NCI-H1417 (cell line): ENCODE measurements around the gene MAPK1.
"Not testable (repeated sequence)": the region's sequence is repeated elsewhere in the genome, so short reads cannot be mapped to it uniquely, and the experiment has no call there.

ENCODE experiments used
- DNase-seq, 3 experiments: peaks; one replicate each; lab custom pipeline; 2025; lab: John Stamatoyannopoulos, UW

Gene MAPK1

DNA sequence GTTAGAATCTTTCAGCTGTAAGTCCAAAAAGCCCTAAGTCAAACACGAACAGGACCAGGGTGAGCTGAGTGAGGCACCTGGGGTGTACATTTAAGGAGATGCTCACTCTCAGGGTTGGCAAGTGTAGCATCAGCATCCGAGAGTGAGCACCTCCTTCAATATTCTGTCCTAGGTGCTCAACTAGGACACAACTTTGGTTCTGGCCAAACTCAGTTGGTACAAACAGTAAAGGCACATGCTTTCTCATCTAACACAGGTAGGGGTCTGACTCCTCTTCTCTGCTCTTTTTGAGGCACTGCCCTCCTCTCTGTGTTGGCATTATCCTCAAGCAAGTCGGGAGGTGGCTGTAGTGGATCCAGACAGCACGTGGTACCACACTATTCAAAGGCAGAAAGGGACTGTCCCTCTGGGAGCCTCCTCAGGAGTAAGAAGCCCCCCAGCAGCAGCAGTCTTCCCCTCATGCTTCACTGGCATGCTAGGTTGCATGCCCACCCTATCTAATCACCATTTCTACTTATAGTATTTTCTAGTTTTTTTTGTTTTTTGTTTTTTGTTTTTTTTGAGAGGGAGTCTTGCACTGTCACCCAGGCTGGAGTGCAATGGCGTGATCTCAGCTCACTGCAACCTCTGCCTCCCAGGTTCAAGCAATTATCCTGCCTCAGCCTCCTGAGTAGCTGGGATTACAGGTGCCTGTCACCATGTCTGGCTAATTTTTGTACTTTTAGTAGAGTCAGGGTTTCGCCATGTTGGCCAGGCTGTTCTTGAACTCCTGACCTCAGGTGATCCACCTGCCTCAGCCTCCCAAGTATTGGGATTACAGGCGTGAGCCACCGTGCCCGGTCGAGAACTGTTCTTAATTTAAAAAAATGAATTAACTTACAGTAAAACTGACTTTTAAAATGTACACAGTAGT is 14.7 kb upstream of the MAPK1 start:
- DNase-seq: no peak

DNA sequence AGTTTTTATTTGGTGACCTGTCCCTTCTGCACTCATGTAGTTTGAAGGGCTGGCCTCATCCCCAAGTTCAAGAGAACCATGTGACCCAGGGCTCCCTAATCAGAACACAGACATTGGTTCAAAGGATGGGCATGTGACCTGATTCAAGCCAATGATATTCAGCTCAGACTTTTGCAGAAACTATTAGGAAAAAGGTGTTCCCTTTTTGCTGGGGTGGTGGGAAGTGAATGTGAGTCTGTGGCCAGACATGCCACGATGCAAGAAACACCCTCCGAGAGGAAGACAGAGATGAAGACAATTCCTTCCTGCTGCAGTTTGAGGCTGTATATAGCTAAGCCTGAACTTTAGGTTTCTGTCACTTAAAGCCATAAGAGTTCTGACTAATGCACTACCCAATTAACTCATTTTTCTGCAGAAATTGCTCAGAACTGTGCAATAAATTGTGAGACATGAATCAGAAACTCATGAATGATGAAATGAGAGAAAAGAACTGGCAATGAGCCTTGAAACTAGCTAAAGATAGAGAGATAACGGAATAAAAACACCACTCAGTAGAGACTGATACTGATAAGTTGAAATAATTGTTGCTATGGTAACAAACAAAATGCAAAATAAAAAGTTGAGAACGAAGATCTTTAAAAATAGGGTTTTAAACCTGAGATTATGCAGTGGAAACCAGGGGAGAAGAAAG is 9.2 kb upstream of the MAPK1 start:
- no peak for DNase-seq

DNA sequence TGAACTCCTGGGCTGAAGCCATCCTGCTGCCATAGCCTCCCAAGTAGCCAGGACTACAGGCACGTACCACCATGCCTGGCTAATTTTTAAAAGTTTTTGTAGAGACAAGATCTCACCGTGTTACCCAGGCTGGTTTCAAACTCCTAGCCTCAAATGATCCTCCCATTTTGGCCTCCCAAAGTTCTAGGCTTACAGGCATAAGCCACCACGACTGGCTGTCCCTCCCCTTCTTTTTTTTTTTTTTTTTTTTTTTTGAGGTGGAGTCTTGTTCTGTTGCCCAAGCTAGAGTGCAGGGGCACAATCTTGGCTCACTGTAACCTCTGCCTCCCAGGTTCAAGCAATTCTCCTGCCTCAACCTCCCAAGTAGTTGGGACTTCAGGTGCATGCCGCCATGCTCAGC is 7.5 kb upstream of the MAPK1 start:
- DNase-seq: not testable (repeated sequence)

DNA sequence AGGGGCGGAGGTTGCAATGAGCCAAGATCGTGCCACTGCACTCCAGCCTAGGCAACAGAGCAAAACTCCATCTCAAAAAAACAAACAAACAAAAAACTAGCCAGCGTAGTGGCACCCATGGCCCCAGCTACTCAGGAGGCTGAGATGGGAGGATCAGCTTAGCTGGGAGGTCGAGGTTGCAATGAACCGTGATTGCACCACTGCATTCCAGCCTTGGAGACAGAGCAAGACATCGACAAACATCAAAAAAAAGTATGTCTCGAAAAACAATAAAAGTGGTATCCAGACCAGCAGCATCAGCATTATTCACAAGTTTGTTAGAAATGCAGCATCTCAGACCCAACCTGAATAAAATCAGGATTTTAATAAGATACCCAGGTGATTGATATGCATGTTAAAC is 6.2 kb upstream of the MAPK1 start:
- no peak for DNase-seq

DNA sequence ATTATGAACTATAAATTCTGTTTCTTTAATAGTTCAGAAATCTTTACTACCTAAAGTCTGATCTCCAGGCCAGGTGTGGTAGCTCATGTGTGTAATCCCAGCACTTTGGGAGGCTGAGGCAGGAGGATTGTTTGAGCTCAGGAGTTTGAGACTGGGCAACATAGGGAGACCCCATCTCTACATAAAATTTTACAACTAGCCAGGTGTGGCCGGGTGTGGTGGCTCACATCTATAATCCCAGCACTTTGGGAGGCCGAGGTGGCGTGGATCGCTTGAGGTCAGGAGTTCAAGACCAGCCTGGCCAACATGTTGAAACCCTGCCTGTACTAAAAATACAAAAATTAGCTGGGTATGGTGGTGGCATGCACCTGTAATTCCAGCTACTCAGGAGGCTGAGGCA is 5.3 kb upstream of the MAPK1 start:
- DNase-seq: not testable (repeated sequence)

DNA sequence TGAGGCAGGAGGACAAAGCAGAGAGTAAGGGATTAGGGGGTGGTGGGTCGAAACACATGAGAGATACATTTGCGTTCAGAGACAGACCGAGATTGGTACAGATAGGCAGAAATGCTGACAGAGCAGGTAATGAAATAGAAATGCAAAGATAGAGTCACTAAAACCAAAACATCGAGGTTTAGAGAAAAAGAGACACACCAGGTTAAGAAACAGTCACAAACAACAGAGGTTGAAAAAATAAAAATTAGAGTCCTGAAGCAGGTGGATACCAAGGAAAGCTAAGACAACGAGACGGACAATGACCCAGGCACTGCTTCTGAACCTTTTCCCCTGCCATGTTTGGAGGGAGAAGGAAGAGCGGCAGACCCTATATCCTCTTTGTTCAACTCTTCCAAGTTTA is 1.2 kb upstream of the MAPK1 start:
- no peak for DNase-seq

DNA sequence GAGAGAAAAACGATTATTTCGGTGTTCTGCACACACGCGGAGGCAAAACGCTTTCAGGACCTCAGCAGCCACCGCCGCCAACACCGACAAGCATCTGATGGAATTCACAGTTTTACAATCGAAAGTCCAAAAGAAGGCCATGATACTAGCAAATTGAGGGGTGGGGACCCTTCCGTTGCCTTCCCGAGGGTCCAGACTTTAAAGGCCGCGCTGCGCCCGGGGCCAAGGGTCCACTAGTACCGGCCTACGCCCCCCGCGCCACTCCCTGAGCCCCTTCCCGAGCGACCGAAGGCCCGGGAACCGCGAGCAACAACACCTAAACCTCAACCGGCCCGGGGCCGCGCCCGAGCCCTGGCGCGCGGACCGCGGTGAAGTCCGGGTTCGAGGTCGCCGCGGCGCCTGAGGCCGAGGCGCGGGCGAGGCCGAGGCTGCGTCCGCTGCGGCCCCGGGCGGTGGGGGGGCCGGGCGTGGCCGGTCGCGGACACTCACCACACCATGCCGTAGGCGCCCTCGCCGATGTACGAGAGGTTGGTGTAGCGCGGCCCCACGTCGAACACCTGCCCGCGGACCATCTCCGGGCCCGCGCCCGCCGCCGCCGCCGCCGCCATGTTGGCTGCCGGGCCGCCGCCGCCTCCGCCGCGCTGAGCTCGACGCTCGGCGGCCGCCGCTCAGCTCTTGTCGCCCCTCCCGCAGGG is 465 bp downstream of the MAPK1 start:
- DNase-seq: peak in 2 of 3 experiments; percentile 4 to 39

DNA sequence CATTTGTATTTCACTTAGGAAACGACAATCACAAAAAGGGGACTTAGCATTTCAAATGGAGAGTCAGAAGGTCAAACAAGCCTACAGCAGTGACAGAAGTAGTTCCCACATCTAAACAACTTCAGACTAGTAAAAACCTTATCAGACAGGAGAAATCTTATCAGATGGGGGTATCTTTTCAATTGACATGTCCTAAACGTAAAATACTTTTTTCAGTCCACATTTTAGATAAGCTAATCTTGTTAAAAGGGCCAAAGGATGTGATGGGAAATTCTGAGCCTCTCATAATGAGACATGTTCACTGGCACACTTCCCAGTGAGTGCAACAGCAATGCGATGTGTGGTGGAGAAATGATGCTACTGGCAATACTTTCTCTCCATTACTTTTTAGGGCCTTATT is 2.4 kb downstream of the MAPK1 start:
- no peak for DNase-seq

DNA sequence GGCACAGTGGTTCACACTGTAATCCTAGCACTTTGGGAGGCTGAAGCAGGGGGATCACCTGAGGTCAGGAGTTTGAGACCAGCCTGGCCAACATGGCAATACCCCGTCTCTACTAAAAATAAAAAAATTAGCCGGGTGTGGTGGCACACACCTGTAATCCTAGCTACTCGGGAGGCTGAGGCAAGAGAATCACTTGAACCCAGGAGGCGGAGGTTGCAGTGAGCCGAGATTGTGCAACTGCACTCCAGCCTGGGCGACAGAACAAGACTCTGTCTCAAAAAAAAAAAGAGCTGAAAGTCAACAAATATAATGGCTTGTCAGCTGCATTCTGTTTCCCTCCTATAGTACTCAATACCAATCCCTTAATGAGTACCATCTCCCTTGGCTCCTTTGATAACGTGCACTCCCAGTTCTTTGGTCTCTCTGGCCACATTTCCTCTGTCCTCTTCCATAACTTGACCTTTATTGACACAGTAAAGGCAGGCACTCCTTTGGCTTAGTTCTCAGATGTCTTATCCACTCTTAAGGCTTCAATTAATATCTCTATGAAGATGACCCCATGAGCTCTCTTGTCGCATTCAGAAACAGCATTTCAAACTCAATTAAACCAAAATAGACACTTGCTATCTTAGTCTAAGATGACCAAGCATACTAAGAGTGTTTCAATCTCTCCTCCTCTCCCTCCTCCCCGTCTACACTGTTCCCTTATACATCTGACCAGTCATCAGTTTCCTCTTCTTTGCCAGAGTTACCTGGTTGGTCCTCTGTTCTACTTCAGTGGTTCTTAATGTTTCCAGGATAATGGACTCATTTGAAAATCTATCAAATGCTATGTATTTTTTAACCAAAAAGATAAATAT is 4.8 kb downstream of the MAPK1 start:
- no peak for DNase-seq

DNA sequence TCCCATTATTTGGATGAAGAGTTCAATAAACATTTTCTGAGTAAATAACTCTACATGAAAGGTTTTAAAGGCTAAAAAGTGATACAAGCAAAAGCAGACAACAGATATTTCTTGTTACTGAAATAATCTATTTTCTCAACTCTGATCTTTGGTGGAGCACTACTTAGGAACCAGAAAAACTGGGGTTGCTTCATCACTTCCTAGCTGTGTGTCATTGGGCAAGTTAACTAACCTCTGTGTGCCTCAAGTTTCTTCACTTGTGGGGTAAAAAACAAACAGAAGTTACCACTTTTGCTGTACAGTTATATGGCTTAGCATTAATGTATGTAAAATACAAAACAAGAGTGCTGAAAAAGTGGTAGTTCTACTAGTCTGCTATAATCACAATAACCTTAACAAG is 5.6 kb downstream of the MAPK1 start:
- DNase-seq: no peak

DNA sequence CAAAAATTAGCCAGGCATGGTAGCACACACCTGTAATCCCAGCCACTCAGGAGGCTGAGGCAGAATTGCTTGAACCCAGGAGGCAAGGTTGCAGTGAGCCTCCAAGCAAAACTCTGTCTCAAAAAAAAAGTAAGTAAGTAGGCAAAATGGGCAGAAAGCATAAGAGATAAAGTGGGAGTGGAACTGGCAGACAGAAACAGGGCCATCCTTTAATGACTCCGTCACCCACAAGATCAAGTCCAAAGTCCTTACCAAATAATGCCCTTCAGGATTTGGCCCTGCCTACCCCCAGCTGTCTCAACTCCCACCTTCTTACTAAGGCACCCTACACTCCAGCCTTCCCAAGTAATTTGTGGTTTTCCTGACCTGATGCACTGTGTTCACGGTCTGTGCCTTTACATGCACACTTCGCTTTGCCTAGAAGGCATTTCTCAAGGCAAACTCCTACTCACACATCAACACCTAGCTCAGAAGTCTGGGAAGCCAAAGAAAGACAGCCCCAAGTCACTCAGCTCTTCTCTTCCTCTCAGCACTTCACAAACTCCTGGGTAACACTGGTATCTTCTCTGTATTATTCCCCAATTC is 6.1 kb downstream of the MAPK1 start:
- no peak for DNase-seq

DNA sequence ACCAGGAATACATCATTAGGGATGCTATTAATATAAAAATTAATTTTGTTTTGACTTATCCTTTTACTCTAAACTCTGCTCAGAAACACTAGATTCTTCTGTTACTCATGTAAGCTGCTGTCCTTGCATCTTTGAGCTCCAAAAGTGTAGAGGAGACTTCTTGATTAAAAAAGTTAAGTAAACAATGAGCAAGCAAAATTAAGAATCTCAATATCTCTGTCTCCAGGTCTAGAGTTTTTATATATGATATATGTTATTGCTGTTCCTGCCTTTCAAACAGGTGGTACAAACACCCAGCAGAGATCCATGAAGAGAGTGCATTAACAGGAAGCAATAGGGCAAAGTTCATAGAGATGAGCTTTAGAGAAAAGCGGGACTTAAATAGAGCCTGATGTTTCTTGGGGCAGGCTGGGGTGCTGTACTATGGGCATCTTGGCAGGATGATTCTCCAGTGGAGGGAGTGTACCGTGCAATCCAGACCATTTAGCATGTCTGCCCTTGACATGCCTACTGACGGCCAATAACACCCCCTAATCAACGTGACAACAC is 6.9 kb downstream of the MAPK1 start:
- DNase-seq: no peak

DNA sequence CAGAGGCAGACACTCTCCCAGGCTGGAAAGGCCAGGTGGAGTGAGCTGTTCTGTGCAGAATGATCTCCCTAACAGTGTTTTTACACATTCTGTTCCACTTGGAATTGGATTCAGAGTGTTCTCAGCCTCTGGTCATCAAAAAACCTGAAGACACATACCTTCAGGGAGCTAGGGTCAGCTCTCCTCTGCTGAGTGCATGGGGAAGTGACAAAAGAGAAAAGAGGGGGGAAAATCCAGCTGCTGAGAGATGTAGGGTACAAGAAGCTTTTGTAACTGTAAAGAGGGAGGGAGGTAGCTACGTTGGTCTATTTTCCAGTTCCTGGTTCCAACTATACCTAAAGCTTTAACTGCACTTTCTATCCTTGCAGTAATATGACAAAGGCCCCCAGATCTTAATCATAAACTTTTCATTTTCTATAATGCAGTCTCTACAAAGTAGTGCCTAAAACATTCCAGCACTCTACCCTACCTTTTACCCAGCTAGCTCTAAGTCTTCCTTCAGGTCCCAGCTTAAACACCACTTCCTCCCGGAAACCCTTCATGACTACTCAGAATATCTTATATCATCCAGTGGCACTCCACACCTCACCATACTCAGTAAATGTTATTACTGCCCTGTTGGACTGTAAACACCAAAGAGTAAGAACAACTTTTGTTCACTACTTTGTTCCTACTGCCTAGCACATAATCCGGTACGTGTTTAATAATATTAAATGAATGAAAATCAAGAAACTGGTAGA is 9.2 kb downstream of the MAPK1 start:
- no peak for DNase-seq

DNA sequence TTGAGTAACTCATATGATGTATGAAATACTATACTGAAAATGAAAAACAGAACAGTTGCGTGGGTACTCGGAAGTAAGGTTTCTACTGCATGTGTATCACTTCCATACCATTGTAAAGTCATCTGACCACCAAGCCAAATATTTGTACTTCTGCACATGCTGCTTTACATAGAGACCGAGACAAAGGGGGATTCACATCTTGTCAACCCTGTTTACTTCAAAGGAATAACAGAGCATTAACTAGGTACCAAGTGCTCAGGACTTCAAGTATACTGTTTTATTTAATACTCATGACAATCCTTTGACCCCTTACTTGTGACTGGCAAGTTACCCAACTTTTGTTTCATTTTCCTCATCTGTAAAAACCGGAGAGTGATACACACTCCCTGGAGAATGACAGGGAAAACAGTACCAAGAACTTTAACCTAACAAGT is 9.9 kb downstream of the MAPK1 start:
- peak in 1 of 3 experiments; percentile 4 for DNase-seq

DNA sequence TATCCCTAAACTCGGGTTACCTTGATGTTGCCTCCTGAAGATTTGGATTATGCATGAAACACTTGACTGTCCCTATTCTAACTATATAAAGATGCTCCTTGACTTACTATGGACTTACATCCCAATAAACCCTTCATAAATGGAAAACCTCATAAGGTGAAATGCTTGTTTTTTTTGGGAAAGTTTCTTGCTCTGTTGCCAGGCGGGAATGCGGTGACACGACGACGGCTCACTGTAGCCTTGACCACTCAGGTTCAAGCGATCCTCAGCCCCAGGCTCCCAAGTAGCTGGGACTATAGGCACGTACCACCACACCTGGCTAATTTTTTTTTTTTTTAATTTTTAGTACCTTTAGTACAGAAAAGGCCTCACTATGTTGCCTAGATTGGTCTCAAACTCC is 10.6 kb downstream of the MAPK1 start:
- no peak for DNase-seq

DNA sequence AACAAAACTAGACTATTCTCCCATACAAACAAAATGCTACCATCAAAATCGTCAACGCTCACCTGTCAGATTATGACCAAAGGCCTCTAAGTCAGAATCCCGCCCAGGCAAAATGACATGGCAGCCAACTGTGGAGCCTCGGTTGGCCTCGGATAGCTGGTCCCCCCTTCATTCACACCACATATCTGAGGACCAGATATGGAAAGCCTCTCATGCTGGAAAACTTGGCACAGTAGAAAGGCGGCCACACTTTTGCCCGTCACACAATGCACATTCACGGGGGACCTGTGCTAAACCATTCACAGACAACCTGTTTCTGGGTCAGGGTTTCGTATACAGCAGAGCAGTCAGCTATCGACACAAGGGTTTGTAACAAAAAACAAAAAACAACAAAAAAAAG is 11.2 kb downstream of the MAPK1 start:
- no peak for DNase-seq

DNA sequence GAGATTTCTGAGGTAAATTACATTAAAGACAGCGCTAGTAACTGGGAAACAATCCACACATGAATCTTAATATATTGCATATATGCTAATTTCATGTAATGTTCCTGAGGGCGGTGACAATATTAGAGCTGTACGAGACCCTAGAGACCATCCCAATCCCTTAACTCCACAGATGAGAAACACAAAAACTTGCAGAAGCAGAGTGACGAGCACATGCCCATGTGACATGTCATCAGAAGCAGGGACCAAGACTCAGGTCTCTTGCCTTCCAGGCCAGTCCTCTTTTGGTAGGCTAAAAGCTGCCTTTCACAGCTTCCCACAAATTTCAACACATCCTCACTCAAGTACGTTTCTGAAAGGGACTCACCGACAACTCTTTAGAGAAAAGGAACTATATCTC is 11.8 kb downstream of the MAPK1 start:
- DNase-seq: no peak

DNA sequence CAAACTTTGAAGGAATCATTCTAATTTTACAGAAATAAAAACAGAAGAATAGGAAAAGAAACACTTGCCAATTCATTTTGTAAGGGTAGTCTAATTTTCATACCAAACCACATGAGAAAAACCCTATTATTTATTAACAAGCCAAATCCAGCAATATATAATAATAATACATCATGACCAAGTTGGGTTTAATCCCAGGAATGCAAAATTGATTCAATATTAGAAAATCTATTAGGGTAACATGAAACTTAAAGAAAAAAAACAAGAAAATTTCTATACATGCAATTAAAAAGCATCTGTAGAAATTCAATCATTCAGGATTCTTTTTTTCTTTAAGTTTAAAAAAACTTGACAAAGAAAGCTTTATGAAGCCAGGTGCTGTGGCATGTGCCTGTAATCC is 16.8 kb downstream of the MAPK1 start:
- no peak for DNase-seq

DNA sequence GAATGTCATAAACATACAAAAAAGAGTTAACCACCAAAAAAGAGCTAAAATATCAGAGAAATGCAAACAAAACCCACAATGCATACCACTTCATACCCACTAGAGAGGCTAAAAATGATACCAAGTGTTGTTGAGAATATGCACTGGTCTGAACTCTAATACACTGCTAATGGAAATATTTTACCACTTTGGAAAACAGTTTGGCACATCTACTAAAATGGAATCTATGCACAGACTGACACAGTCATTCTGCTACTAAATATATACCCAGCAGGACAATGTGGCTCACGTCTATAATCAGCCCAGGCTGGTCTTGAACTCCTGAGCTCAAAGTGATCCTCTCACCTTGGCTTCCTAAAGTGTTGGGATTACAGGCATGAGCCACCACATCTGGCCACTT is 18.0 kb downstream of the MAPK1 start:
- no peak for DNase-seq

DNA sequence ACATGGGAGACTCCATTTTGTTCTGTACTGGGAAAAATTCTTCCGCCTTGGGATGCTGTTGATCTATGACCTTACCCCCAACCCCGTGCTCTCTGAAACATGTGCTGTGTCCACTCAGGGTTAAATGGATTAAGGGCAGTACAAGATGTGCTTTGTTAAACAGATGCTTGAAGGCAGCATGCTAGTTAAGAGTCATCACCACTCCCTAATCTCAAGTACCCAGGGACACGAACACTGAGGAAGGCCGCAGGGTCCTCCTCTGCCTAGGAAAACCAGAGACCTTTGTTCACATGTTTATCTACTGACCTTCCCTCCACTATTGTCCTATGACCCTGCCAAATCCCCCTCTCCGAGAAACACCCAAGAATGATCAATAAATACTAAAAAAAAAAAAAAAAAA is 19.4 kb downstream of the MAPK1 start:
- DNase-seq: not testable (repeated sequence)
